Posterior vena cava (tissue), 2 donors: Measurements from ENCODE around the gene ADCY6. TPM values are rescaled to one million over a fixed set of nuclear protein-coding genes. Genes with fewer than 3 reads are reported as not detected.
"Not testable (repeated sequence)": the region's sequence is repeated elsewhere in the genome, so short reads cannot be mapped to it uniquely, and the experiment has no call there.

Experiments
- DNase-seq: peaks from one replicate; pipeline ENCODE4 v3.0.0-alpha.2; 2020; ENCODE audit warnings: low spot score
- intact Hi-C, 2 donors: fragments of 100-400 bp; cut with DNase I; formaldehyde crosslinking; loops; one replicate each; pipeline versions ENCODE4 v1.14.1 to v1.14.2; 2022 to 2023
- total RNA-seq, 2 donors: library from RNA; stranded (reverse); fragmentation: NEBNext Ultra II Directional; extraction: Animal tissue kit (Norgen Biotek cat#: 25700); gene quantifications; one replicate each; pipeline ENCODE4 v1.2.1, GENCODE V29; 2021
- donor health status: DM: yes; HTN: yes; CAD: no.
- donor health status: DM: yes; HTN: yes; CAD: no.

The ADCY6 gene
- total RNA-seq, 2 donors from 2014 or later = 31.6 to 39.2 TPM

DNA sequence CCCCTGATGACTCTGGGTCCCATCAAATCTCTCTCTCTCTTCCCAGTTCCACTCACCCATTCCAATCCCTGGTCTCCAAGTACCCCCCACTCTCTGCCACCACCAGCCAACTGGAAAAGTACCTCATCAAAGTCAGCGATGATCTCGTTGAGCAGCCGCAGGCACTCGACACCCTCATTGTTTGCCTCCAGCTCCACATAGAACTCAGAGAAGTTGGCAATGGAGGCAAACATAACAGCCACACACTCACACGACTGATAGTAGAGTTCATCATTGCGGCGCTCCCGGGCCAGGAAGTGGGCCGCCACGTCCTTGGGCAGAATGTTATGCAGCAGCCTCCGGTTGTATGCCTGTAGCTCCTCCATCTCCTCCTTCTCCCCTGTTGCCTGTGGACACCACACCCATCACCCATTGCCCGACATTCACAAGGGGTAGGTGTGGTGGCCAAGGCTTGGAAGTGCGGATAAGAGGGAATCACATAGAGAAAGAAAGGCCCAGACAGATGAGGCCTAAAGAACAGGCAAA is 17.2 kb downstream of the ADCY6 start:
- DNase-seq = no peak
- intact Hi-C loops = no loop called here

- DNase-seq = no peak
- intact Hi-C loops = no loop called here
Observed at GRCh38 chr12:48770756-48771155, 18.1 kb downstream of the ADCY6 start.

- DNase-seq = no peak
- intact Hi-C loops = loop anchor here in 1 of 2 donors (5.0 kb wide), 1 partner anchor 244 kb away; no protein-coding TSS in a partner anchor
Observed at GRCh38 chr12:48768736-48769135, 20.2 kb downstream of the ADCY6 start.

- no peak for DNase-seq
Observed at GRCh38 chr12:48768147-48768546, 20.7 kb downstream of the ADCY6 start.

DNA sequence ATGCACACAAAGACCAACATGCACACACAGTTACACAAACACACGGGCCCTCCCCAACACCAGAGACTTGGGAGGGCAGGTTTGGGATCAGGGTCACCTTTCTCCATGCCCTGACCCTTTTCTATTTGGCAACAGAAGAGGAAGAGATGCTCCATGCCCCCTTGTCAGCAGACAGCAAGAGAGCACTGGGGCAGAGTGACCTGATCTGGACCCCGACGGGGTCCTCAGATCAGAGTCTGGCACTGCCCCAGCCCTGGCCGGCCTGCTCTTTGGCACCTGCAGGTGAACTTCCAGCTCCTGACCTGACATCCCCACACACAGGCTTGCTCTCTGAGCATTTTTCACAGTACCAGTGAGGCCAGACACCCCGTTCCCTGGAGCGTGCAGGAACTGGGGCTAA is 21.4 kb downstream of the ADCY6 start:
- no peak for DNase-seq
- intact Hi-C loops = loop anchor here in 1 of 2 donors (5.0 kb wide), 1 partner anchor 245 kb away; no protein-coding TSS in a partner anchor

More at GRCh38 chr12:48768147-48768546, 20.7 kb downstream of the ADCY6 start:
- intact Hi-C loops = loop anchor here in 1 of 2 donors (5.0 kb wide), 1 partner anchor 244 kb away; no protein-coding TSS in a partner anchor

GRCh38 chr12:48767047-48767446 is 21.8 kb downstream of the ADCY6 start:
- no peak for DNase-seq
- intact Hi-C loops = loop anchor here in 1 of 2 donors (5.0 kb wide), 1 partner anchor 245 kb away; no protein-coding TSS in a partner anchor

DNA sequence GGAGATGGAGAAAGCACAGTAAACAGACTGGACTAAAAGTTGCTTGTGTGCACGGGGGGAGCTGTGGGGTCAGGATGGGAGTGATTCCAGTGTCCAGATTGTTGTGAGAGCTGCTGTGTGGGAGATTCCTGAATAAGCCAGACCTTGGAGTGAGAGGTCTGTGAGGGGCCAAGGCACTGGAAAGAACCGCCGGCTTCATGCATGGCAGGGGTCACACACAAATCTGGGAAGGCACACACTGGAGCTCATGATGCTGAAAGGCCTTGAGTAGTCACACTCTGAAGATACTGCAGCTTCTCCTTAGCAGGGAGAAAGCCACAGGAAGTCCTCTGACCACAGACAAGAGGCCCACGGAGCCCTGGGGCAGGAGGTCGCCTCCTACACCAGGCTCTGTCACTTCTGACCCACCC is 23.1 kb downstream of the ADCY6 start:
- no peak for DNase-seq
- intact Hi-C loops = loop anchor here in 1 of 2 donors (5.0 kb wide), 1 partner anchor 247 kb away; no protein-coding TSS in a partner anchor

GRCh38 chr12:48764521-48764920 is 24.4 kb downstream of the ADCY6 start:
- intact Hi-C loops = no loop called here
- DNase-seq = no peak

GRCh38 chr12:48758737-48759136 is 30.2 kb downstream of the ADCY6 start:
- intact Hi-C loops = no loop called here
- DNase-seq = no peak

GRCh38 chr12:48758186-48758585 is 30.7 kb downstream of the ADCY6 start:
- intact Hi-C loops = no loop called here
- no peak for DNase-seq

- DNase-seq = no peak
- intact Hi-C loops = no loop called here
Observed at GRCh38 chr12:48750769-48751356, 38.0 kb downstream of the ADCY6 start.

DNA sequence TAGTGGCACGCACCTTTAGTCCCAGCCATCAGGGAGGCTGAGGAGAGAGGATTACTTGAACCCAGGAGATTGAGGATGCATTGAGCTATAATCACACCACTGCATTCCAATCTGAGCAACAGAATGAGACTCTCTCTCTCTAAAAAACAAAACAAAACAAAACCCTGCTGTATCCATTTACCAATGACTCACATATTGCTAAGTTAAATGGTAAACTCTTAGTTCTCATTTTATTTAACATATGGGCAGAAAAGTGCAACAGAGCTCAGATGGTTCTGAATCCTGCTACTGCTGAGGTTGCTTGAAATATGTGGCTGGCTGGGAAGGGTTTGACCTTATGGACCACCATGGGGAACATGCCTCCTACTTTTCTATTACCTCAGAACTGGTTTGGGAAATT is 38.7 kb downstream of the ADCY6 start:
- no peak for DNase-seq
- intact Hi-C loops = no loop called here

DNA sequence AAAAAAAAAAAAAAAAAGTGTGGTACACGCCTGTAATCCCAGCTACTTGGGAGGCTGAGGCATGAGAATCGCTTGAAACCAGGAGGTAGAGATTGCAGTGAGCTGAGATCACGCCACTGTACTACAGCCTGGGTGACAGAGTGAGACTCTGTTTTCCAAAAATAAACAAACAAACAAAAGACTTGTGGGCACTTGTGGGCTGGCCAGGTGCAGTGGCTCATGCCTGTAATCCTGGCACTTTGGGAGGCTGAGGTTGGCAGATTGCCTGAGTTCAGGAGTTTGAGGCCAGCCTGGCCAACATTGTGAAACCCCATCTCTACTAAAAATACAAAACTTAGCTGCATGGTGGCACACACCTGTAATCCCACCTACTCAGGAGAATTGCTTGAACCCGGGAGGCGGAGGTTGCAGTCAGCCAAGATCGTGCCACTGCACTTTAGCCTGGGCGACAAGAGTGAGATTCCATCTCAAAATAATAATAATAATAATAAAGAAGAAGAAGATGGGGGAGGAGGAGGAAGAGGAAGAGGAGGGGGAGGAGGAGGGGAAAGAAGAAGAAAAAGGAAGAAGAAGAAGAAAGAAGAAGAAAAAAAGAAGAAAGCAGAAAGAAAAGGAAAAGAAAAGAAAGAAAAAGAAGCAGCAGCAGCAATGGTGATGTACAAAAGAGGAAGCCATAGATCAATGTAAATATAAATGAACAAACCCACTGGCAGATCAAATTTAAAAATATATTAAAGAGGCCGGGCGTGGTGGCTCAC is 44.5 kb downstream of the ADCY6 start:
- no peak for DNase-seq
- intact Hi-C loops = no loop called here

GRCh38 chr12:48739618-48740269 is 49.1 kb downstream of the ADCY6 start:
- intact Hi-C loops = no loop called here
- DNase-seq = no peak

GRCh38 chr12:48736456-48736855 is 52.4 kb downstream of the ADCY6 start:
- DNase-seq = no peak
- intact Hi-C loops = no loop called here

DNA sequence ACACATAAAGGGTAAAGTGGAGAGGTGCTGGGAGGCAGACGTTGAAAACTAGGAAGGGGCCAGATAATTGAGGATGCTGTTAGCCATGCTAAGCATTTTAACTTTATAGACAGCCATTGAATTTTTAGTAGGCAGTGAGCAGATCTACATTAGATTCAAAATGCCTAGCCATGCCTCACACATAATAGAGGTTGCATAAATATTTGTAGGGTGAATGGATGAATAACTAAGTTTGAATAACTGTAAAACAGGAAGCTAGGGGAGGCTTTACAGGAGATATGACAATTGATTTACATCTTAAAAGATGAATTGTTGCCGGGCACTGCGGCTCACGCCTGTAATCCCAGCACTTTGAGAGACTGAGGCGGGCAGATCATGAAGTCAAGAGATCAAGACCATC is 60.1 kb downstream of the ADCY6 start:
- DNase-seq = no peak
- intact Hi-C loops = no loop called here

- intact Hi-C loops, DNase-seq: not testable (repeated sequence)
Observed at GRCh38 chr12:48720737-48721136, 68.2 kb downstream of the ADCY6 start.

- intact Hi-C loops = not testable (repeated sequence)
Observed at GRCh38 chr12:48720171-48720570, 68.7 kb downstream of the ADCY6 start.

GRCh38 chr12:48719002-48719401 is 69.9 kb downstream of the ADCY6 start:
- intact Hi-C loops, DNase-seq: not testable (repeated sequence)

More at GRCh38 chr12:48720171-48720570, 68.7 kb downstream of the ADCY6 start:
- not testable (repeated sequence) for DNase-seq

- intact Hi-C loops = no loop called here
- DNase-seq = no peak
Observed at GRCh38 chr12:48717252-48717695, 71.6 kb downstream of the ADCY6 start.
